ENCODE measurements around the gene GLO1.
"Not testable (repeated sequence)": the region's sequence is repeated elsewhere in the genome, so short reads cannot be mapped to it uniquely, and the experiment has no call there.

GLO1 gene

DNA sequence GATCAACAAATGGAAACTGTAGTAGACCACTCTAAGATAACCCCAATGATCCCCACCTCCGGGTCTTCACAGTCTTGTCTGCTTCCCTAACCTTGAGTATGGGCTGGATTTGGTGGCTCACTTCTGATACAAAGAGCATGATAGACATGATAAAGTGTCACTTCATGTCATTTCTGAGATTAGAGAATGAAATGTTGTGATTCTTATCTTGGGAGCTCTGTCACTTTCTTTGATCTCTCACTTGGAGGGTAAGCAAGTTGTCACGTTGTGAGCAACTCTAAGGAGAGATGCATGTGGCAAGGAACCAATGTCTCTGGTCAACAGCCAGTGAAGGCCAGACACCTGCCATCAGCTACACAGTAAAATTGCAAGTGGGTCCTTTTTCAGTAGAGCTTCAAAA, 3.0 kb upstream of the GLO1 start:
- no peak for TF ChIP-seq ZFX (IDR thresholded peaks at IDR 0.05)
- TF ChIP-seq, protein P1, sequence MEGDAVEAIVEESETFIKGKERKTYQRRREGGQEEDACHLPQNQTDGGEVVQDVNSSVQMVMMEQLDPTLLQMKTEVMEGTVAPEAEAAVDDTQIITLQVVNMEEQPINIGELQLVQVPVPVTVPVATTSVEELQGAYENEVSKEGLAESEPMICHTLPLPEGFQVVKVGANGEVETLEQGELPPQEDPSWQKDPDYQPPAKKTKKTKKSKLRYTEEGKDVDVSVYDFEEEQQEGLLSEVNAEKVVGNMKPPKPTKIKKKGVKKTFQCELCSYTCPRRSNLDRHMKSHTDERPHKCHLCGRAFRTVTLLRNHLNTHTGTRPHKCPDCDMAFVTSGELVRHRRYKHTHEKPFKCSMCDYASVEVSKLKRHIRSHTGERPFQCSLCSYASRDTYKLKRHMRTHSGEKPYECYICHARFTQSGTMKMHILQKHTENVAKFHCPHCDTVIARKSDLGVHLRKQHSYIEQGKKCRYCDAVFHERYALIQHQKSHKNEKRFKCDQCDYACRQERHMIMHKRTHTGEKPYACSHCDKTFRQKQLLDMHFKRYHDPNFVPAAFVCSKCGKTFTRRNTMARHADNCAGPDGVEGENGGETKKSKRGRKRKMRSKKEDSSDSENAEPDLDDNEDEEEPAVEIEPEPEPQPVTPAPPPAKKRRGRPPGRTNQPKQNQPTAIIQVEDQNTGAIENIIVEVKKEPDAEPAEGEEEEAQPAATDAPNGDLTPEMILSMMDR (conservative IDR thresholded peaks at IDR 0.05), result no peak
- no peak overlapping the region for H3K27ac ChIP-seq

DNA sequence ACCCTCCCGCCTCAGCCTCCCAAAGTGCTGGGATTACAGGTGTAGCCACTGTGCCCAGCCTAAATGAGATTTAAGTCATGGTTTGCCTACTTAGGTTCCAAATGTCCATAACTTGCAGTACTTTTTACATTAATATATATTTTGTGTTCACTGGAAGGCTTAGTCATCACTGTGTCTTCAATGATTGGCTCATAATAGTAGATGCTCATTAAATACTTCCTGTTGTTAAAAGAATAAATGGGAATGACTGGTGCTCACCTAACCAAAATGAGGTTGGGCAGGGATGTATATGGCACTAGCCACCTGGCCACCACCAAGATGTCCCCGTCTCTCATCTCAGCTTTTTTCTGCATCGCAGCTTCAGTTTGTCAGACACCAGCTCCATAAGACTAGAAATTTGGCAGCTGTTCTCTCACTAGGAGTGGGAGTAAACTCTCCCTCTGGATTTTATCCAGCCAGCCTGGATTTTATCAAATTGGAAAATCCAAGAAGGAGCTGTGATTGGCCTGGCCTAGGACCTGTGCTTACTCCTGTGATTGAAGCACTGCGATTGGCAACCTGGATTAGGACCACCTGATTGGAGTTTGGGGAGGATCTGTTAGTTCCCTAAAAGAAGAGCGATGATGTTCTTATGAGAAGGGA, 1.1 kb upstream of the GLO1 start:
- H3K27ac ChIP-seq, result peak overlapping the region; percentile 32
- TF ChIP-seq, protein P1 (conservative IDR thresholded peaks at IDR 0.05), result no peak
- TF ChIP-seq ZFX (IDR thresholded peaks at IDR 0.05), result no peak

DNA sequence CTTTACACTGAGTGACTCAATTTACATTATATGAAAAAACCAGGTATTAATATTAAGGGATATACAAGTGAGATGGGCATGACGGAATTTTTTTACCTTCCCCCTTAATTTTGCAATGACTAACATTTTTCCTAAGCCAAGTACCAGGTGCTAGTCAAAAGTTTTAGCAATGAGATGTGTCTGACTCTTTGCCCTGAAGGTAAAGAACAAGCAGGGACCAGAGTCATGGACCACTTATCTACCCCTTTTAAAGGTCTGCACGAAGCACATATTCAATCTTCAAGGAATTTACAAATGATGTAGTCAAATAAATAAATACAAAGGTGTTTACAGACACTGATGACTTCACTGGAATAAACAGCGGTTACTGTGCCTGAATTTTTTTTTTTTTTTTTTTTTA, 1.4 kb downstream of the GLO1 start:
- no peak overlapping the region for H3K27ac ChIP-seq
- TF ChIP-seq ZFX (IDR thresholded peaks at IDR 0.05), result no peak
- TF ChIP-seq, protein P1 (conservative IDR thresholded peaks at IDR 0.05), result no peak

GRCh38 chr6:38699702-38700101, 3.2 kb downstream of the GLO1 start:
- H3K27ac ChIP-seq, result not testable (repeated sequence)

DNA sequence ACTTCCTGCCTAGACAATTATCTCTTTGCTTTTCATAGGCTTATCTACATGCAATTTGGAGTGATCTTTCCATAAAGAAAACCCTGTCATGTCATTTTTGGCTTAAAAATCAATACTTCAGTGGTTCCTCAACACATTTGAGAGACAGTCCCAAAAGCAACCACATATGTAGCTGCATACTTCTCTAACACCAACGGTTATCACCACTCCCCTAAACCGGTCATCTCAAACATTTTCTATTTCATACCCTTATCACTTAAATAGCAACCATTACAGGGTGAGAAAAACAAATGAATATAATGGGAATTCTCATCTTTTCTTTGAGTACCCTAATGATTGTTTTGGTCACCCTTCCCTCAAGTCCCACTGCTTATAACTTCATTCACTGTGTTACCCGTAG, 5.1 kb downstream of the GLO1 start:
- H3K27ac ChIP-seq, result no peak overlapping the region
- TF ChIP-seq, protein P1 (conservative IDR thresholded peaks at IDR 0.05), result no peak
- TF ChIP-seq ZFX (IDR thresholded peaks at IDR 0.05), result no peak

DNA sequence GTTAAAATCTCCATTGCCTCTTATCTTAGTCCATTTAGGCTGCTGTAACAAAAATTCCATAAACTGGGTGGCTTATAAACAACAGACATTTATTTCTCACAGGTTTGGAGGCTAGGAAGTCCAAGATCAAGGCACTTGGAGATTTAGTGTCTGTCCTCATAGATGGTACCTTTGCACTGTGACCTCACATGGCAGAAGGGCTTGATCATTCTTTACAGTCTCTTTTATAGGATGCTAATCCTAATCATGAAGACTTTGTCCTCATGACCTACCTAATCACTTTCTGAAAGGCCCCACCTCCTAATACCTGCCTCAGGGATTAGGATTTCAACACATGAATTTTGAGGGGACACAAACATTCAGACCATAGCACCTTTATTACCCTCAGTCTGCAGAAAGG, 6.6 kb downstream of the GLO1 start:
- TF ChIP-seq, protein P1 (conservative IDR thresholded peaks at IDR 0.05), result no peak
- TF ChIP-seq ZFX (IDR thresholded peaks at IDR 0.05), result no peak
- H3K27ac ChIP-seq, result no peak overlapping the region

- H3K27ac ChIP-seq, result no peak overlapping the region
- TF ChIP-seq, protein P1 (conservative IDR thresholded peaks at IDR 0.05), result no peak
- TF ChIP-seq ZFX (IDR thresholded peaks at IDR 0.05), result no peak
Measured at GRCh38 chr6:38695933-38696332, 7.0 kb downstream of the GLO1 start.

DNA sequence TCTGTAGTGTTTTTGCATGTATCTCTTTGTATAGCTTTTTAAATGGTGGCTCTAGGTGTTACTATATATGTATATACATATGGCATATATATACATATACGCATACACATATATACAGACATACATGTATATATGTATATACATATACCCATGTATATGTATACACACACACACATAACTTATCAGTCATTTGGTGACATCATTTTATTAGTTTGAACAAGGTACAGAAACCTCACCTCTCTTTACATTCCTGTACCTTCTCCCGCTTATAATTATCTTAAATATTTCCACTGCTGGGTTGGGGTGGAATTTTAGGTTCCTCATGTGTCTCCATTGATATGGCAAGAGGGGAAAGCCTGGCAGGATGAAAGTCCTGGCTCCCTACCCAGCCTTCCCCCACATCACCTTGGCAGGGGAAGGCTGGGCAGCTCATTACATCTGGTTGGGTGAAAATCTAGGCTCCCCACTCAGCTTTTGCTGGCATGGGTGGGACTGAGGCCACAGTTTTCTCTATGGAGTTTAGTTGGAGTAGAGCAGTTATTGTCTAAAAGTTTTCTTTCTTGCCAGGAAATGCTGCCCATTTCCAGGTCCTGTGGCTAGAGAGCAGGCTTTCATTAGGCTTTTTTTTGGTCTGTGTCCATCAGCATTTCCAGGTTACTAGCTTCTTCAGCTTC, 7.6 kb downstream of the GLO1 start:
- TF ChIP-seq ZFX (IDR thresholded peaks at IDR 0.05), result no peak
- TF ChIP-seq, protein P1 (conservative IDR thresholded peaks at IDR 0.05), result no peak
- no peak overlapping the region for H3K27ac ChIP-seq
